Dedifferentiated amniotic fluid mesenchymal stem cell (primary cell): Measurements from ENCODE around the gene MSH5.
A peak's percentile ranks its signal among the peaks of the same experiment; 100 is the strongest.

Experiments
- DNase-seq: peaks from one replicate; pipeline ENCODE4 v3.0.0-alpha.2; 2016; ENCODE audit errors: extremely low spot score

The MSH5 gene

GRCh38 chr6:31729979-31730630 lies 9.7 kb upstream of the MSH5 start:
- DNase-seq: peak; percentile 78

GRCh38 chr6:31730631-31731086 lies 9.1 kb upstream of the MSH5 start:
- no peak for DNase-seq

GRCh38 chr6:31732029-31732428 lies 7.8 kb upstream of the MSH5 start:
- no peak for DNase-seq

- DNase-seq: no peak
Measured at GRCh38 chr6:31733734-31734133, 6.1 kb upstream of the MSH5 start.

GRCh38 chr6:31734247-31734820 lies 5.5 kb upstream of the MSH5 start:
- DNase-seq: no peak

- DNase-seq: no peak
Measured at GRCh38 chr6:31734821-31735406, 4.9 kb upstream of the MSH5 start.

GRCh38 chr6:31736021-31736767 lies 3.6 kb upstream of the MSH5 start, which contains the start of gene CLIC1:
Gene CLIC1 (minus strand): TSS chr6:31736530. CDS start chr6:31736300, 230 bp downstream.
- peak; percentile 66 for DNase-seq

- DNase-seq: no peak
Measured at GRCh38 chr6:31736768-31737314, 3.0 kb upstream of the MSH5 start.

- no peak for DNase-seq
Measured at GRCh38 chr6:31737315-31737990, 2.4 kb upstream of the MSH5 start.

- peak; percentile 41 for DNase-seq
Measured at GRCh38 chr6:31737991-31738979, 1.5 kb upstream of the MSH5 start.

GRCh38 chr6:31740397-31741223 lies 805 bp downstream of the MSH5 start:
- DNase-seq: no peak

- DNase-seq: no peak
Measured at GRCh38 chr6:31741815-31742214, 2.0 kb downstream of the MSH5 start.

- no peak for DNase-seq
Measured at GRCh38 chr6:31742894-31743293, 3.1 kb downstream of the MSH5 start.

GRCh38 chr6:31744422-31744821 lies 4.6 kb downstream of the MSH5 start:
- DNase-seq: no peak

- DNase-seq: no peak
Measured at GRCh38 chr6:31749301-31750036, 9.7 kb downstream of the MSH5 start.

- DNase-seq: no peak
Measured at GRCh38 chr6:31750411-31751022, 10.7 kb downstream of the MSH5 start.

- no peak for DNase-seq
Measured at GRCh38 chr6:31752739-31753319, 13.0 kb downstream of the MSH5 start.

- no peak for DNase-seq
Measured at GRCh38 chr6:31758281-31758680, 18.5 kb downstream of the MSH5 start.
